Measurements from ENCODE around the gene NANP.

GRCh38 chr20:25605148-25605547 is 18.7 kb downstream of the NANP start:
- TF ChIP-seq, protein P1, sequence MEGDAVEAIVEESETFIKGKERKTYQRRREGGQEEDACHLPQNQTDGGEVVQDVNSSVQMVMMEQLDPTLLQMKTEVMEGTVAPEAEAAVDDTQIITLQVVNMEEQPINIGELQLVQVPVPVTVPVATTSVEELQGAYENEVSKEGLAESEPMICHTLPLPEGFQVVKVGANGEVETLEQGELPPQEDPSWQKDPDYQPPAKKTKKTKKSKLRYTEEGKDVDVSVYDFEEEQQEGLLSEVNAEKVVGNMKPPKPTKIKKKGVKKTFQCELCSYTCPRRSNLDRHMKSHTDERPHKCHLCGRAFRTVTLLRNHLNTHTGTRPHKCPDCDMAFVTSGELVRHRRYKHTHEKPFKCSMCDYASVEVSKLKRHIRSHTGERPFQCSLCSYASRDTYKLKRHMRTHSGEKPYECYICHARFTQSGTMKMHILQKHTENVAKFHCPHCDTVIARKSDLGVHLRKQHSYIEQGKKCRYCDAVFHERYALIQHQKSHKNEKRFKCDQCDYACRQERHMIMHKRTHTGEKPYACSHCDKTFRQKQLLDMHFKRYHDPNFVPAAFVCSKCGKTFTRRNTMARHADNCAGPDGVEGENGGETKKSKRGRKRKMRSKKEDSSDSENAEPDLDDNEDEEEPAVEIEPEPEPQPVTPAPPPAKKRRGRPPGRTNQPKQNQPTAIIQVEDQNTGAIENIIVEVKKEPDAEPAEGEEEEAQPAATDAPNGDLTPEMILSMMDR (IDR thresholded peaks at IDR 0.05; ENCODE audit: low read depth, low read length) = no peak
- TF ChIP-seq EZH2phosphoT487 (IDR thresholded peaks at IDR 0.05; ENCODE audit: low read depth) = no peak

Data from OCI-LY3 (cell line).